Measurements from ENCODE around the gene MARK3.

MARK3 gene

DNA sequence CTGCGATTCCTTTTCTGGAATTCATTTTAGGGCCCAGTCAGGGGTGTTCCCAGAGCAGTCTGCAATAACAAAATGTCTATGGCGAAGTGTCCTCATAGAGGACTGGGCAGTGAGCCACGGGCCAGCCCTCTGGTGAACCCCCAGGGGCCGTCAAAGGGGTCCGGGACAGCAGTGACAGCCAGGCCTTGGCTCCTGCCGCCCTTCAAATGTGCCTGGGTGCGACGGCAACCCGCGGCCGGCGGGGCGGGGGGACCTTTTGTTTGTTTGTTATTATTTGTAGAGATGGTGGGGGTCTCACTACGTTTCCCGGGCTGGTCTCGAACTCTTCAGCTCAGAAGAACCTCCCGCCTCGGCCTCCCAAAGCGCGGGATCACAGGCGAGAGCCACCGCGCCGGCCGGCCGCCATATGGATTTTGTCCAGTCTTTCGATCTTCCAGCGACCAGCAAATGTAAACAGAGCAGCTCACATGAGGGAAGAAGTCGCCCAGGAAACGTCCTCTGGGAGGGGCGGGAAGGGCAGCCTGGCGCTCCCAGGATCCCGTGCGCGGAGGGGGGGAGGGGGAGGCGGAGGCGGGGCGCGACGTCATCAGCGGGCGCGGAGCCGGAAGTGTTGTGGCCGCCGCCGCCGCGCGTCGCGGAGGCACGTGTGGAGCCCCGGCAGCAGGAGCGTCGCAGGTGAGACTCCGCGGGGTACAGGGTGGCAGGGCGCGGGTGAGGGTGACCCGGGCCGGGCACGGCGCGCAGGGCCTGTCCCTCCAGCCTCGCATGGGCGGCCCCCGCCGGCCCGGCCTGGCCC lies 143.6 kb downstream of the MARK3 start, which contains the start of gene TRMT61A:
TRMT61A (plus strand) TSS at position 610 of the 796 bp plus-strand sequence. CDS start 783 bp downstream, outside the sequence.
- H3K4me3 ChIP-seq (replicated peaks; ENCODE audit: low read depth, low read length): peak within 1 kb of the TSS; percentile 90

DNA sequence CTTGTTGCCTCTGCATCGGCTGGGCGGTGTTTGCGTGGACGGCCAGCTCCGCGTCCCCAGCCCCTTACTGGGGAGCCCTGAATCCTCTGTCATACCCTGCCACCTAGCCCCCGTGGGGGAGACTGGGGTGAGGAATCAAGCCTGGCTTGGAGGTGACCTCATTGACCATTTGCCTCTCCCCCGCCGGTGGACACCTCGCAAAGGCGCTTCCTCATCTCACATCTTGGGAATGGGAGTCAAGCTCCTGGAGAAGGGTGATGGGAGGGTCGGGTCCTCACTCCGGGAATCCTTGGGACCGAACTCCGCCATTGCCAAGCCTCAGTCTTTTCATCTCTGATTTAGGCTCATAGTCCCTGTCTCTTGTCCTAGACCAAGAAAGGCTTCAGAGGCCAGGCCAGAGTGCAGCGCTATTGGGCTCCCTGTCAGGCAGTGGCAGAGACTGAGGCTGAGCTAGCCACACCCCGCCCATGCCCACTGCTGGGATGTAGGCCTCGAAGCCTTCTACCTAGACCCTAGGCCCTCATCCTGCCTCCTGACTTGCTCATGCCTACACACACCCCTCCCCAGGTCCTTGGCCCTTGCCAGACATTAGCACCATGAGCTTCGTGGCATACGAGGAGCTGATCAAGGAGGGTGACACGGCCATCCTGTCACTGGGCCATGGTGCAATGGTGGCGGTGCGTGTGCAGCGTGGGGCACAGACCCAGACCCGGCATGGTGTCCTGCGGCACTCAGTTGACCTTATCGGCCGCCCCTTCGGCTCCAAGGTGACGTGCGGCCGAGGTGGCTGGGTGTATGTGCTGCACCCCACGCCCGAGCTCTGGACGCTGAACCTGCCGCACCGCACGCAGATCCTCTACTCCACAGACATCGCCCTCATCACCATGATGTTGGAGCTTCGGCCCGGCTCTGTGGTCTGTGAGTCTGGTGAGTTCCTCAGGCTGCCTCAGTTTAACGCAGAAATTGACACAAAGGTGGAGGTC lies 144.5 kb downstream of the MARK3 start:
- peak overlapping the region; percentile 90 for H3K4me3 ChIP-seq (replicated peaks; ENCODE audit: low read depth, low read length)
- no peak for DNase-seq (ENCODE audit: low read depth)
- TF ChIP-seq, protein P1, sequence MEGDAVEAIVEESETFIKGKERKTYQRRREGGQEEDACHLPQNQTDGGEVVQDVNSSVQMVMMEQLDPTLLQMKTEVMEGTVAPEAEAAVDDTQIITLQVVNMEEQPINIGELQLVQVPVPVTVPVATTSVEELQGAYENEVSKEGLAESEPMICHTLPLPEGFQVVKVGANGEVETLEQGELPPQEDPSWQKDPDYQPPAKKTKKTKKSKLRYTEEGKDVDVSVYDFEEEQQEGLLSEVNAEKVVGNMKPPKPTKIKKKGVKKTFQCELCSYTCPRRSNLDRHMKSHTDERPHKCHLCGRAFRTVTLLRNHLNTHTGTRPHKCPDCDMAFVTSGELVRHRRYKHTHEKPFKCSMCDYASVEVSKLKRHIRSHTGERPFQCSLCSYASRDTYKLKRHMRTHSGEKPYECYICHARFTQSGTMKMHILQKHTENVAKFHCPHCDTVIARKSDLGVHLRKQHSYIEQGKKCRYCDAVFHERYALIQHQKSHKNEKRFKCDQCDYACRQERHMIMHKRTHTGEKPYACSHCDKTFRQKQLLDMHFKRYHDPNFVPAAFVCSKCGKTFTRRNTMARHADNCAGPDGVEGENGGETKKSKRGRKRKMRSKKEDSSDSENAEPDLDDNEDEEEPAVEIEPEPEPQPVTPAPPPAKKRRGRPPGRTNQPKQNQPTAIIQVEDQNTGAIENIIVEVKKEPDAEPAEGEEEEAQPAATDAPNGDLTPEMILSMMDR (IDR thresholded peaks at IDR 0.05; ENCODE audit: low read length, missing control alignments): no peak

More for the DNA sequence above, 143.6 kb downstream of the MARK3 start, which contains the start of gene TRMT61A:
- TF ChIP-seq, protein P1 (IDR thresholded peaks at IDR 0.05; ENCODE audit: low read length, missing control alignments): no peak
- DNase-seq (ENCODE audit: low read depth): peak; percentile 91

DNA sequence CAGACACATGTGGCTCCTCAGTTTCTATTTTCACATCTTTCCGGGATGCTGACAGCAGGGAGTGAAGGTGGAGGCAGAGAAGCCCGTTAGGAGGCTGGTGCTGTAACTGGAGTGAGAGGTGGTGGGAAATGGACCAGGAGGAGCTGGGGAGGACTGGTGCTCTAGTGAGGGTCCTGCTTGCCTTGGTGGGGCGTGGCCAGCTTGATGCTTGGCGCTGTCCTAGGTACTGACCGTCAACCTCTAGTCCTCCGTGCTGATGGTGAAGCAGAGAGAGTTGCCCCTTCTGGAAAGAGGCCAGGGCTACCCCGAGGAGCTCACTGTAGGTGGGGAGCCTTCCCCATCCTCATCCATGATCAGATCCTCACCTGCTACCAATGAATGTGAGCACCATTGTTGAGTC lies 145.2 kb downstream of the MARK3 start:
- TF ChIP-seq, protein P1 (IDR thresholded peaks at IDR 0.05; ENCODE audit: low read length, missing control alignments): no peak
- peak; percentile 36 for DNase-seq (ENCODE audit: low read depth)
- H3K4me3 ChIP-seq (replicated peaks; ENCODE audit: low read depth, low read length): no peak overlapping the region

DNA sequence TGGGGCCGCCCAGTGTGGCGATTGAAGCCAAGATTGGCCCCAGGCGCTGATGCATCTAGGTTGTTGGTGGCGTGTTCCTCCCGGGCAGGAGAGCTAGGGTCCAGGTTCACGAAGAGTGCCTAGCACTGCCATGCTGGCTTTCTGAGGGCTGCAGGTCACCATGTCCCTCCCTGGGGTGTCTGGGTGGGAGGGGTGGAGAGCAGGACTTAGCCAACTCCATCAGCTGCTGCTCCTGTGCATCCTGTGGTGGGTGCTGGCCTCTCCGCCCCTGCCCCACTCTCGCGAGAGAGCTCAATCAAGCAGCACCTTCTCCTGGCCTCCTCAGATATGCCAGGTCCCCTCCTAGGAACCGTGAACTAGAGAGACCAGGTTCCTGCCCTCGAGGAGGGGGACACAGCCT lies 145.6 kb downstream of the MARK3 start:
- DNase-seq (ENCODE audit: low read depth): no peak
- H3K4me3 ChIP-seq (replicated peaks; ENCODE audit: low read depth, low read length): no peak overlapping the region
- TF ChIP-seq, protein P1 (IDR thresholded peaks at IDR 0.05; ENCODE audit: low read length, missing control alignments): no peak

DNA sequence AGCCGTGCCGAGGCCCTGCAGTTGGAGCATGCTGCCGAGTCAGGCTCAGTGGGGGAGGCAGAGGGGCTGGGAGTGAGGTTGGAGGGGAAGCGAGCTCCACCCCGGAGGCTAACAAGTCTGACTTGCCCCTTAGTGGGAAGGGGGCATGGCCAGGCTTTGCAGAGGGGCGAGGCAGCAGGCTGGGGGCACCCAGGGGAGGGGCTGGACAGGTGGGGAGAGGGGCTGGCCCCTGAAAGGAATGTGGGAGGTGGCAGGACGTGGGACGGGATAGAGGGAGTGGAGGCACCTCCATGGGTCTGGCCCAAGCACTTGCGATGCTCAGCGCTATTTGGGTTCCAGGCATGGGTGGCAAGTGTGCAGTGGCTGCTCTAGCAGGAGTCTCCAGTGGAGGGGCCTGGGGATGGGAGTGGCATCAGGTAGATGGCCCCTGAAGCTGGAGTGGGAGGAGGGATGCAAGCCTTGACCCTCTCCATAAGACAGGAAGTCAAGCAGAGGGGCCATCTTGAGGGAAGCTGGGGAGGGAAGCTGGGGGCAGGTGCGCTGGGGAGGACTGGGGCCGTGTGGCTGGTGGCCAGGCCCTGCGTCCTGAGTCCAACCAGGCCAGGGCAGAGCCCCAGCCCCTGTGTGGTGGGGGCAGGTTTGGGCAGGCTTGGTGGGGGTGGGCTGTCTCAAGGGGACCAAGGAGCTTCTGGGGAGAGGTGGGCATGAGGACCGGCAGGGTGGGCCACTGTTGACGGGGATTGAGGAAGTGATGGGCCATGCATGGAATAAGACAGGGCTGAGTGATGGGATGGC lies 146.4 kb downstream of the MARK3 start:
- DNase-seq (ENCODE audit: low read depth): no peak
- H3K4me3 ChIP-seq (replicated peaks; ENCODE audit: low read depth, low read length): no peak overlapping the region
- TF ChIP-seq, protein P1 (IDR thresholded peaks at IDR 0.05; ENCODE audit: low read length, missing control alignments): no peak
